Cardiac fibroblast (primary cell): ENCODE results near the gene SBF1.
A peak's percentile ranks its signal among the peaks of the same experiment; 100 is the strongest.

Source experiments
- DNase-seq, 2 donors: peaks; one replicate each; pipeline versions ENCODE4 v3.0.0 to v3.0.0-alpha.2; 2010; ENCODE audit warnings: low read depth in 2 of 2
- H3K4me3 ChIP-seq, 2 donors: replicated peaks in 1 of 2; 1 replicate in 1 of 2; 2 replicates in 1 of 2; pipeline ENCODE4 v1.5.1; 2011; ENCODE audit warnings: low read depth in 2 of 2, low read length in 2 of 2, mild to moderate bottlenecking in 2 of 2, moderate library complexity in 1 of 2
- TF ChIP-seq, protein P1 (sequence below): IDR thresholded peaks from one replicate; pipeline ENCODE4 v1.5.1; 2011; ENCODE audit warnings: low read depth, mild to moderate bottlenecking, low read length, inconsistent platforms

The SBF1 gene

GRCh38 chr22:50483556-50483955 lies 8.7 kb upstream of the SBF1 start:
- TF ChIP-seq, protein P1, sequence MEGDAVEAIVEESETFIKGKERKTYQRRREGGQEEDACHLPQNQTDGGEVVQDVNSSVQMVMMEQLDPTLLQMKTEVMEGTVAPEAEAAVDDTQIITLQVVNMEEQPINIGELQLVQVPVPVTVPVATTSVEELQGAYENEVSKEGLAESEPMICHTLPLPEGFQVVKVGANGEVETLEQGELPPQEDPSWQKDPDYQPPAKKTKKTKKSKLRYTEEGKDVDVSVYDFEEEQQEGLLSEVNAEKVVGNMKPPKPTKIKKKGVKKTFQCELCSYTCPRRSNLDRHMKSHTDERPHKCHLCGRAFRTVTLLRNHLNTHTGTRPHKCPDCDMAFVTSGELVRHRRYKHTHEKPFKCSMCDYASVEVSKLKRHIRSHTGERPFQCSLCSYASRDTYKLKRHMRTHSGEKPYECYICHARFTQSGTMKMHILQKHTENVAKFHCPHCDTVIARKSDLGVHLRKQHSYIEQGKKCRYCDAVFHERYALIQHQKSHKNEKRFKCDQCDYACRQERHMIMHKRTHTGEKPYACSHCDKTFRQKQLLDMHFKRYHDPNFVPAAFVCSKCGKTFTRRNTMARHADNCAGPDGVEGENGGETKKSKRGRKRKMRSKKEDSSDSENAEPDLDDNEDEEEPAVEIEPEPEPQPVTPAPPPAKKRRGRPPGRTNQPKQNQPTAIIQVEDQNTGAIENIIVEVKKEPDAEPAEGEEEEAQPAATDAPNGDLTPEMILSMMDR: no peak
- no peak overlapping the region for H3K4me3 ChIP-seq
- DNase-seq: no peak

DNA sequence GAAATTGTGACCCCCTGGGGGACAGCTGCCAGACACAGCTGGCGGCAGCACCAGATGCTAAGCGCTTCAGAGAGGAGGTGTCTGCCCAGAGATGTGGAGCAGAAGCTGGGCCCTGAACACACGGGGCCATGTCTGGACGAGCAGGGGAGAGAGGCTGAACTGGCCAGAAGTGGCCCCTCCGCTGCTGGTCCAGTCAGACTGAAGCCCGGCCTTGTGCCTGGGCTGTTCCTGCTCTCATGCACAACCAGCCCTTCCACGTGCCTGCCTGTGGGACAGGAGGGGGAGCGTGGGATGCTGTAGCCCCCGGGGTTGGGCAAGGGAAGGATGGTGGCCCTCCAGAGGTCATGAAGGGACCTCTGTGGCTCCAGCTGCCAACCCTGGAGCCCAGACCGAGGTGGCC lies 8.3 kb upstream of the SBF1 start:
- no peak for DNase-seq
- TF ChIP-seq, protein P1: no peak
- no peak overlapping the region for H3K4me3 ChIP-seq

- TF ChIP-seq, protein P1: no peak
- DNase-seq: no peak
- H3K4me3 ChIP-seq: peak overlapping the region; percentile 52 to 67
These were observed 7.6 kb upstream of the SBF1 start for GRCh38 chr22:50482107-50483074.

DNA sequence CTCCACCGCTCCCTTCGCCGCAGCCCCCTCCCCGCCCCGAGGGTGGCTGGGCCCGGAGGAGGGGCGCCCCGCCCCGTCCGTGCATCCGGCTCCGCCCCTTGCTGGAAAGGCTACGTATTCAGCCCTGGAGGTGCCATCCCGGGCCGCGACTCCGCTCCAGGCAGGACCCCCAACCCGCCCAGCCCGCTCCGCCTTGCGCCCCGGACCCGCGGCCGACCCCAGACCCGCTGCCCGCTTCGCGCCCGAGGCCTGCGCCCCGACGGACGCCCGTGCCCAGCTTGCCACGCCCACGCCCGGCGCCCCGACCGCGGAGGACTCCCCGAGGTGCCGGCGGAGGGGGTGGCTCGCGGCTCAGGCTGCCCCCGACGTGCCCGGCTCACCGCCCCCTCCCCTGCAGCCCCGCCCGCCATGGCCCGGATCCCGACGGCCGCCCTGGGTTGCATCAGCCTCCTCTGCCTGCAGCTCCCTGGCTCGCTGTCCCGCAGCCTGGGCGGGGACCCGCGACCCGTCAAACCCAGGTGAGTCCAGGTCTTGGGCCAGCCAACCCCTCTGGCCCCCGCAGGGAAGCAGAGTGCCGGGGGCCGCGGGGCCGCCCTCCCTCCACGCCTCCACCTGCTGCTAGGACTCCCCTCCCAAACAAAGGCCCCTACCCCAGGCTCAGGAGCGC lies 6.7 kb upstream of the SBF1 start, which contains the start of gene ADM2:
Gene ADM2, plus strand, starts transcription at position 104 of the 667 bp plus-strand sequence. Its CDS starts 305 bp downstream, at position 409.
- peak in 1 of 2 donors; percentile 26 for DNase-seq
- TF ChIP-seq, protein P1: no peak
- H3K4me3 ChIP-seq: peak within 1 kb of the TSS; percentile 52 to 67

DNA sequence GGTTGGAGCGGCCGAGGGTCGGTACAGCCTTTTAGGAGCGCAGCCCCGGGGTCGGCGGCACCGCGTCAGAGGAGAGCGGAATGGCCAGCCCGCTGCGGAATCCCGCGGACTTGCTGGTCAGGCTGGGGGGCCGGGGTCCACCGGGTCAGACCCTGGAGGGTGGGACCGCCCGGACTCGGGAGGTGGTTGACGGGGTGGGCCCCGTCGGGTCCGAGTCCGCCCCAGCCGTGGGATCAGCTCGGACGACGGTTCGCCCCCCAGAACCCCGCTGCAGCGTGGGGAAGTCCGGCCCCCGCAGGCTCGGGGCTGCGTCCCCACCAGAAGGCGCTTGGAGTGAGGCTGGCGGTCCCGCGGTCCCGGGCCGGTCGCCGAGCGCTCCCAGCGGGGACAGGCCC lies 6.2 kb upstream of the SBF1 start:
- H3K4me3 ChIP-seq: peak overlapping the region in 1 of 2 donors; percentile 67
- TF ChIP-seq, protein P1: no peak
- no peak for DNase-seq

DNA sequence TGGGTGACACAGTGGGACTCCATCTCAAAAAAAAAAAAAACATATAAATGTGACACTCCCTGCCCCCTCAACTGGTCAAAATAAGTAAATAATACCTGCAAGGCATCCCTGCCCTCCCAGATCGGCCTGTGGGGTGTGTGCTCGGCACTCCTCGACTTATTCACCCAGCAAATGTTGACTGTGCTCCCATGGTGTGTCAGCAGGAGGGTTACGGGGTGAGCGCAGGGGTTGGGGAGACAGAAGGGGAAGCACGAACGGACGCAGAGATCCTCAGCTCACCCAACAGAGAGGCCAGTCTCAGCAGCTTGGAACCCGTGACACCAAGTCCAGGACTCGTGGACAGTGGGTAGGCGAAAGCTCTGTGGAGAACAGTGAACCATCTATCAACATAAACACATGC lies 4.9 kb upstream of the SBF1 start:
- TF ChIP-seq, protein P1: no peak
- DNase-seq: no peak
- no peak overlapping the region for H3K4me3 ChIP-seq
